ENCODE measurements around the gene TOGARAM1. TPM values are rescaled to one million over a fixed set of nuclear protein-coding genes. Genes with fewer than 3 reads are reported as not detected.

TOGARAM1 gene
- total RNA-seq, 2 experiments from 2014 or later: 13.2 to 17.8 TPM

GRCh38 chr14:44989497-44990440 lies 27.8 kb downstream of the TOGARAM1 start:
- H3K27ac Mint-ChIP-seq: no peak overlapping the region
- H3K9me3 Mint-ChIP-seq: no peaks in the 10 kb centered on the region
- CTCF ChIA-PET: no interaction called here

GRCh38 chr14:44990533-44990932 lies 28.5 kb downstream of the TOGARAM1 start:
- CTCF ChIA-PET: no interaction called here

More at GRCh38 chr14:44989497-44990440, 27.8 kb downstream of the TOGARAM1 start:
- Mint-ChIP-seq H3K4me1 (ENCODE audit: low read depth) (peaks cover 15% of the 10 kb centered on the region), H3K4me3 (no peak overlapping the region), H3K36me3 (ENCODE audit: low read depth) (peaks cover 4% of the 10 kb centered on the region), H3K27me3 (no peaks in the 10 kb centered on the region)
- intact Hi-C loops (cut with DNase I, micrococcal nuclease): no loop called here
- Histone ChIP-seq H3K36me3 (ENCODE audit: insufficient read depth, low read length) (no peaks in the 10 kb centered on the region), H3K4me1 (ENCODE audit: insufficient read depth, low read length) (no peaks in the 10 kb centered on the region), H3K27me3 (ENCODE audit: control insufficient read depth in 1 of 2, insufficient read depth in 2 of 2, low read length in 2 of 2) (no peaks in the 10 kb centered on the region), H3K27ac (ENCODE audit: low read depth in 1 of 2, low read length in 2 of 2) (no peak overlapping the region), H3K9me3 (ENCODE audit: control insufficient read depth in 1 of 2, insufficient read depth in 1 of 2, low read length in 2 of 2) (peaks cover 0 to 5% of the 10 kb centered on the region in 2 experiments), H3K4me3 (ENCODE audit: low read length) (no peak overlapping the region)
- ATAC-seq (ENCODE audit: poor library complexity) (no peak), DNase-seq (no peak)
- POLR2A ChIA-PET: no interaction called here
- TF ChIP-seq CTCF (IDR thresholded peaks at IDR 0.05): no peak

GRCh38 chr14:44995196-44995595 lies 33.2 kb downstream of the TOGARAM1 start:
- peaks cover 4% of the 10 kb centered on the region for H3K4me1 Mint-ChIP-seq (ENCODE audit: low read depth)
- no peak overlapping the region for H3K27ac ChIP-seq (ENCODE audit: low read depth in 1 of 2, low read length in 2 of 2)
- H3K27me3 Mint-ChIP-seq: no peaks in the 10 kb centered on the region
- peaks cover 7% of the 10 kb centered on the region for H3K36me3 ChIP-seq (ENCODE audit: insufficient read depth, low read length)
- POLR2A ChIA-PET: no interaction called here
- no peaks in the 10 kb centered on the region for H3K4me1 ChIP-seq (ENCODE audit: insufficient read depth, low read length)
- no peak for DNase-seq
- no peak overlapping the region for H3K4me3 Mint-ChIP-seq
- CTCF ChIA-PET: no interaction called here
- H3K27ac Mint-ChIP-seq: no peak overlapping the region
- ATAC-seq (ENCODE audit: poor library complexity): no peak
- H3K4me3 ChIP-seq (ENCODE audit: low read length): no peak overlapping the region
- no peak for TF ChIP-seq CTCF (IDR thresholded peaks at IDR 0.05)
- H3K27me3 ChIP-seq (ENCODE audit: control insufficient read depth in 1 of 2, insufficient read depth in 2 of 2, low read length in 2 of 2): no peaks in the 10 kb centered on the region
- no peaks in the 10 kb centered on the region for H3K9me3 Mint-ChIP-seq
- H3K36me3 Mint-ChIP-seq (ENCODE audit: low read depth): peaks cover 33% of the 10 kb centered on the region
- intact Hi-C loops (cut with DNase I, micrococcal nuclease): no loop called here
- no peaks in the 10 kb centered on the region for H3K9me3 ChIP-seq (ENCODE audit: control insufficient read depth in 1 of 2, insufficient read depth in 1 of 2, low read length in 2 of 2)

More at GRCh38 chr14:44990533-44990932, 28.5 kb downstream of the TOGARAM1 start:
- Histone ChIP-seq H3K4me3 (ENCODE audit: low read length) (no peak overlapping the region), H3K36me3 (ENCODE audit: insufficient read depth, low read length) (no peaks in the 10 kb centered on the region), H3K4me1 (ENCODE audit: insufficient read depth, low read length) (no peaks in the 10 kb centered on the region), H3K27ac (ENCODE audit: low read depth in 1 of 2, low read length in 2 of 2) (no peak overlapping the region), H3K27me3 (ENCODE audit: control insufficient read depth in 1 of 2, insufficient read depth in 2 of 2, low read length in 2 of 2) (no peaks in the 10 kb centered on the region), H3K9me3 (ENCODE audit: control insufficient read depth in 1 of 2, insufficient read depth in 1 of 2, low read length in 2 of 2) (peaks cover 0 to 5% of the 10 kb centered on the region in 2 experiments)
- DNase-seq: no peak
- POLR2A ChIA-PET: no interaction called here
- intact Hi-C loops (cut with DNase I, micrococcal nuclease): no loop called here
- TF ChIP-seq CTCF (IDR thresholded peaks at IDR 0.05): no peak
- Mint-ChIP-seq H3K4me1 (ENCODE audit: low read depth) (peaks cover 15% of the 10 kb centered on the region), H3K9me3 (no peaks in the 10 kb centered on the region), H3K27me3 (no peaks in the 10 kb centered on the region), H3K4me3 (no peak overlapping the region), H3K27ac (no peak overlapping the region), H3K36me3 (ENCODE audit: low read depth) (peaks cover 4% of the 10 kb centered on the region)
- no peak for ATAC-seq (ENCODE audit: poor library complexity)
